Amniotic epithelial cell (primary cell): Measurements from ENCODE around the gene RASSF8.

Experiments used
- DNase-seq: peaks from one replicate; pipeline ENCODE4 v3.0.0-alpha.2; 2010; ENCODE audit warnings: low read depth

RASSF8 gene

DNA sequence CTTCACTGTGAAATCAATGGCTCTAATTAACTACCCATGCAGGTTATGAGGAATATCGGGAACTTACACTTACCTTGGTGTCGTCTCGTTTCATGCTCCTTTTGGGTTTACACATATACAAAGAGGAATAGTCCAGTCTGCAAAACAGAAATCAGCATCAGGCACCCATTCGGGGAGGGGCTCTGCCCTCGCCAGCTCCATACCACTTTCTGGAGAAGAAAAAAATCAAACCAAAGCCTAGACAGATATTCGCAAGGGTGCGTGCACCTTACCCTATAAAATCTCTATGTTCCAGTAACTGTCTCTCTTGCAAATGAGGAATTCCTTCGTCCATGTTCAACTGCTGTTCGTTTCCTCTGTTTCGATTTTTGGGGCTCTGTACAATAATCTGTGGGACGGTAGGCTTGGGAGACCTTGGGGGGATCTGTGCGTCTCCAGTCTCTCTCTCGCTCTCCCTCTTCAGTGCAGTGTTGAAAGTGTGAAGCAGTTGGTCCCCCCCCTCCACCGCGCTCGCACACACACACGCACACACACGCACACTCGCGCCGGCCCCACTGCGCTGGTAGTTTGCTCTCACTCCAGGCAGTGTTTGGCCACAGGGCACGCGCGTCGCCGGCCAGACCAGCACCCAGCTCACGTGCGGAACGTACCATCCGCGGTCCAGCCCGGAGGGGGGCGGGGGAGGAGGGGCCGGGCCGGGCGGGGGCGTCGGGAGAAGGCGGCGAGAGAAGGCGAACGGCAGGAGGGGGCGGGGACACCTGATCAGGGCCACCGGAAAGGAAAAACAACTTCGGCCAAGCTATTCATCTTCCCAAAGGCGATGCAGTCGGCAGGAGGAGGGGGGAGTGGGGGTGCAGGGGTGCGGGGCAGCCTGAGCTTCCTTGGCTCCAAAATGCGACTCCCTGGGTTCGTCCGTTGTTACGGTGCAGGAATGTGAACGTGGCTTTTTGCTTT lies 166.2 kb downstream of the RASSF8 start, which contains the start of gene BHLHE41:
Gene BHLHE41, minus strand, starts transcription at position 592 of the 954 bp plus-strand sequence. Its CDS starts 258 bp downstream, at position 334.
- no peak for DNase-seq

GRCh38 chr12:26125400-26126339 lies 167.2 kb downstream of the RASSF8 start:
- peak; percentile 73 for DNase-seq

- DNase-seq, result peak; percentile 61
Measured at GRCh38 chr12:26126340-26127284, 168.1 kb downstream of the RASSF8 start.

DNA sequence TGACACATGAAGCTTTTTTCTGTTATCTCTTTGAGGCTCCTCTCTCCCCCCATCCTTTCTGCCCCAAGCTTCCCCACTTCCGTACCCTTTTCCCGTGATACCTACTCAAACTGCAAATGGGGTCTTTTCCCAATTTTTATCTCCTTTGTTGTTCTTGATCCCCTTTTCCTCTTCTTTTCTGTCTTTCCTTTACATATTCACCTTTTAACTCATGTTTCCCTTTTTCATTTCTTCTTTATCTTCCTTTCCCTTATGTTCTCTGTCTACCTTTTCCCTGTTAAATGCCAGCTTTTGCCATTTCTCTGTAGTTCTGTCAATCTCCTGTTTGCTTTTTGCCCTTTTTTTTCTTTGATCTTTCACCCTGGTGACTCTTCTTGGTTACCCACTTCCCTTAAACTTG lies 168.9 kb downstream of the RASSF8 start:
- DNase-seq, result no peak

DNA sequence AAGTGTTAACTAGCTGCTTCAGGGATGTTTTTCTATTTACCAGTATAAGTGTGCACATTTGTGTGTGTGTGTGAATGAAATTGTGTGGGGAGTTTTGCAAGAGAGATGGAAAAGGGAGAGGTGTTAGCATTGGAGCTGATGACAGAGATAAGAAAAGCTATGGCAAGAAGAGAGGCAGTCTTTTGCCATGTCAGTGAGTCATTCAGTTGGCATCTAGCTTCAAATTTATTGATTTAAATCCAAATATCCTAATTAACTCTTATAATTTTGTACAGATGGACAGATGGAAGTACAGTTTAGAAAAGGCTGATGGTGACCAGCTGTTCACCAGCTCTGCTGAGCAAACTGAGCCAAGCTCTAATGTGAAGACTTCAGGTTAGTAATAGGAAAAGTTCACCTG lies 169.7 kb downstream of the RASSF8 start:
- no peak for DNase-seq
